ENCODE data around the gene CFAP74.
"Not testable (repeated sequence)": the region's sequence is repeated elsewhere in the genome, so short reads cannot be mapped to it uniquely, and the experiment has no call there.

CFAP74 gene

GRCh38 chr1:1988061-1988945, 15.3 kb downstream of the CFAP74 start:
- DNase-seq (ENCODE audit: low spot score), result no peak

GRCh38 chr1:1987142-1987510, 16.5 kb downstream of the CFAP74 start:
- DNase-seq (ENCODE audit: low spot score), result no peak

DNA sequence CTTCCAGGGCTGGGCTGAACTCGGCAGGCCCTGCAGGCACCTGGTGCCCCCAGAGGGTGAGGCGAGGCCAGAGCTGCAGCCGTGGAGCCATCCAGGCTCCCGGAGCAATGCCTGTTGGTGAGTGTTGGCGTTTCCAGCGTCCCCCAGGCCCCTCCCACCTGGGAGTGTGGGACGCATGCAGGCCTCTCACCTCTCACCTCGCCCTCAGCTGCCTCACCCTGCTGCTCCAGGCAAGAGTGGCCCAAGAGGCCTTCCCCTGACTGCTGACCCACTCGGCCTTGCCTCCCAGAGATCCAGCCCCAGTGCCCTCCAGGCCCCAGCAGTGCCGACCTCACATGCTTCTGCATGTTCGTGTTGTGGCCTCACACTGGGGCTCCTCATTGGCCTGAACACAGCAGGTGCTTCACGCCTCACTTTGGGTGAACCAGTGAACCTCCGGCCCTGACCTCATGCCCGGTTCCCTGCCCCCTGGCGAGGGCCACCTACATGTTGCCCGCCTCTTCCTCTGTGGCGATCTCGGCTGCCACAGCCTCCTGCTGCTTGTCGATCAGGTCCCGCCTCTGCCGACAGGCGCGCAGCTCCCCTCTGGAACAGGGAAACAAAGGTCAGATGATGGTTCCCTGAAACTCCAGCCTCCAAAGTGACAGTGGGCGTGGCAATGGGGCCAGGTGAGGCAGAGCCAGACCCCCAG, 17.0 kb downstream of the CFAP74 start:
- DNase-seq (ENCODE audit: low spot score), result no peak

GRCh38 chr1:1985375-1986050, 18.1 kb downstream of the CFAP74 start:
- no peak for DNase-seq (ENCODE audit: low spot score)

GRCh38 chr1:1984560-1985070, 19.0 kb downstream of the CFAP74 start:
- DNase-seq (ENCODE audit: low spot score), result no peak

DNA sequence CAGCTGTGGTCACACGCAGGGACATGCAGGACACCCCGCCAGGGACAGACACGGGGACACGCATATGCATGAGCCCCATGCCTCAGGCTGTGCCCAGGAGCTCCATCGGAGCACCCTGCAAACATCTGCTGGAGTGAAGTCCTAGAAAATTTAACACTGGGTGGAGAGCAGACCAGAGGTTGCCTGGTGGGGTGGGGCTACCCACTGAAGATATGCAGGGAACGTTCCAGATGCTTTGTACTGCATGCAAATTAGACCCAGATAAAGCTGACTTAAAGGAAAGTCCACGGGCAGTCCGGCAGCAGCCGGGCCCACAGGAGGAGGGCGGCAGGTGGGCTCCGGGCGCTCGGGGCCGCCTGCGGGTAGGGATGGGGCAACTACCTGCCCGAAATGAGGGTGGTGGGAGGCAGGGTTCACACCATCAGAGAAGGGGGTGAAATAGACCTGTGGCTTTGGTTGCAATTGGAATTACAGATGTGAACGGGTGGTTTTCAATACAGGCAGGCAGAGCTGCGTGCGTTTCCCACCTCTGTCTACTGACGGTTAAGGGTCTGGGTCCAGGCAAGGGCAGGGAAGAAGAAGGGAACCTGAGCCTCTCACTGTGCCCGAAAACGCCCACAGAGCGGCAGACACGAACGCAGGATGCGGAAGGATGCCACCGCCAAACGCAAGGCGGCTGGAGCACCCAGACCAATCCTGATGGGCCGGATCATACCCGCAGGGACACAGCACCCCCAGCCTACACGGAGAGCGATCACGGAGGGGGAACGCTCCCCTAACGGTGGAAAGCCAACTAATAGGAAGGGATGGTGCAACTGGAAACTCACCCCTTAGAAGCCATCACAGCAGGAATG, 21.0 kb downstream of the CFAP74 start:
- no peak for DNase-seq (ENCODE audit: low spot score)

GRCh38 chr1:1981631-1982327, 21.8 kb downstream of the CFAP74 start:
- not testable (repeated sequence) for DNase-seq (ENCODE audit: low spot score)

GRCh38 chr1:1981142-1981500, 22.5 kb downstream of the CFAP74 start:
- DNase-seq (ENCODE audit: low spot score), result no peak

- DNase-seq (ENCODE audit: low spot score), result no peak
These were observed 23.0 kb downstream of the CFAP74 start for GRCh38 chr1:1980467-1981141.

GRCh38 chr1:1979482-1980165, 24.0 kb downstream of the CFAP74 start:
- DNase-seq (ENCODE audit: low spot score), result no peak

- not testable (repeated sequence) for DNase-seq (ENCODE audit: low spot score)
These were observed 24.7 kb downstream of the CFAP74 start for GRCh38 chr1:1978690-1979481.

DNA sequence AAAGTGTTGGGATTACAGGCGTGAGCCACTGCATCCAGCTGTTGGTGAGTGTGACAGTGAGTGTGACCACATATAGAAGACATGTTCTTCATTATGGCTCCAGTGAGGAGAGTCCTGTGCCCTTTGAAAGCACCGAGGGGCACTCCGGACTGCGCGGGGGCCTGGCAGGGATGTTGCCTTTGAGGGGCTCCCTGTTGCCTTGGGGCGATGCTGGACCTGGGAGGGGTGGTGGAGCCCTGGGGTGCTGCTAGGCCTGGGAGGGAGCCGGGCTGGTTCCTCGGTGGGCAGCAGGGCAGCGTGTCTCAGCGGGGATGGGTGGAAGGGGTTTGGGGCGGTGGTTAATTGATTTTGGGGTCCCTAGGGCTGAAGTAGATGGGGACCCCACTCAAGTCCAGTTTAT, 25.5 kb downstream of the CFAP74 start:
- no peak for DNase-seq (ENCODE audit: low spot score)

DNA sequence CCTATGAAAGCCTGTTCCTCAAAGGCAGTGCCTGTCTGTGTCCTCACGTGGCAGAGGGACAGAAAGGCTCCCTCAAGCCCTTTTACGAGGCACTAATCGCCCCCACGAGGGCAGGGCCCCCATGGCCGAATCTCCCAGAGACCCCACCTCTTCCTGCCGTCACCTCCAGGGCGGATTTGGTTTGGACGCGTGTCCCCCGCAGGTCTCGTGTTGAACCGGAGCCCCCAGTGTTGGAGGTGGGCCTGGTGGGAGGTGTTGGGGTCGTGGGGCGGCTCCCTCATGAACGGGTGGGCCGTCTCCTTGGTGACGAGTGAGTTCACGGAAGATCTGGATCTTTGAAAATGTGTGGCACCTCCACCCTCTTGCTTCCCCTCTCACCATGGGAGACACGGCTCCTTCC, 27.6 kb downstream of the CFAP74 start:
- DNase-seq (ENCODE audit: low spot score), result no peak

DNA sequence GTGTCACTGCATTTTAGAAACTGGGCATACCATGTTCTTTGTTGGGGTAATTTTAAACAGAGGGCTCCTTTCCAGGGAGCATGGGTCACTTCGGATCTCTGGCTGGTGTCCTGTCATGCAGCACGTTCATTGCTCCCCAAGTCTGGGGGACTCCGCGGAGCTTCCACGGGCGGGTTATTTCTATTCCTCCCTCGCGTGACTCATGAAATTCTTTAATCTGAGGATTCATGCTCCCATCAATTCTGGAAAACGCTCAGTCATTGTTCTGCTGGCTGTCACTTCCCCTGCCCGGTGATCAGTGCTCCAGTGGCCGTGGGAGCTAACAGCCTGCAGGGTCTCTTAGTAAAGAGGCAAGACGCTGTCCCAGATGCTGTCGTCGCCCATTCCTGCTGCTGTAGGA, 28.1 kb downstream of the CFAP74 start:
- DNase-seq (ENCODE audit: low spot score), result no peak

DNA sequence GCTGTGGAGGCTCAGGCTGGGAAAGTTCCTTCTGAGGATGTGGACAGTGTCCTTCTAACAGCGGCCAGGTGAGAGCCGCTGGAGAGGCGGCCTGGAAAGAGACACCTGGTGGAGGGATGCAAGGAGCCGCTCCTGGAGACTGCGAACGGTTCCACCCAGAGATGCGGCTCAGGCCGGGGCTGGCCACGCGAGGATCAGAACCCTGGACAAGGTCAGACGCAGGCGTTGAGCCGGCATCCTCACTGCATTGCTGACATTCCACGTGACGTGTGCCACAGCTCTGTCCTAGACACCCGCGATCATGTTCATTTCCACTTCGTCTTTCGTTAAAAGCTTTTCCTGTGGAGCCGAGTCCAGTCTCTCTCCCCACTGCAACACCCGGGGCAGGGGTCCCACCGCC, 28.8 kb downstream of the CFAP74 start:
- no peak for DNase-seq (ENCODE audit: low spot score)

- no peak for DNase-seq (ENCODE audit: low spot score)
These were observed 29.6 kb downstream of the CFAP74 start for GRCh38 chr1:1973716-1974642.

GRCh38 chr1:1972976-1973715, 30.4 kb downstream of the CFAP74 start:
- no peak for DNase-seq (ENCODE audit: low spot score)

Measured in globus pallidus (tissue), 1 donor.